DND-41 (cell line): Measurements from ENCODE around the gene C9orf50.

Experiments
- ATAC-seq: fragments of 200-7000 bp; cut with Tn5 transposase; 3 replicates; pipeline ENCODE4 v1.9.1; 2021; ENCODE audit warnings: low read depth; ENCODE audit not compliant: insufficient read depth
- DNase-seq: peaks from one replicate; pipeline ENCODE4 v3.0.0-alpha.2; 2020
- H2AFZ ChIP-seq: 2 replicates; pipeline ENCODE4 v1.6.0; 2012; ENCODE audit warnings: low read depth, low read length
- H3K27ac ChIP-seq: 2 replicates; pipeline ENCODE4 v1.5.1; 2012; ENCODE audit warnings: low read length, inconsistent platforms
- H3K27me3 ChIP-seq: fragments of 200-600 bp; sonication (generic); 2 replicates; pipeline ENCODE4 v1.6.0; 2012; ENCODE audit warnings: low read length, mild to moderate bottlenecking, inconsistent platforms; ENCODE audit not compliant: insufficient read depth, poor library complexity
- H3K36me3 ChIP-seq: 2 replicates; pipeline ENCODE4 v1.5.1; 2012; ENCODE audit warnings: low read length, inconsistent platforms; ENCODE audit not compliant: insufficient read depth
- H3K4me1 ChIP-seq: 2 replicates; pipeline ENCODE4 v1.5.1; 2012; ENCODE audit warnings: mild to moderate bottlenecking, low read length; ENCODE audit not compliant: insufficient read depth
- H3K4me2 ChIP-seq: 2 replicates; pipeline ENCODE4 v1.6.0; 2012; ENCODE audit warnings: mild to moderate bottlenecking, moderate library complexity, low read length, inconsistent platforms; ENCODE audit not compliant: insufficient read depth
- H3K4me3 ChIP-seq, 2 experiments: fragments of 200-600 bp in 1 of 2; shearing (Covaris generic) in 1 of 2; 2 replicates each; pipeline ENCODE4 v1.5.1; 2012 to 2016; ENCODE audit warnings: inconsistent platforms in 2 of 2, low read length in 2 of 2, mild to moderate bottlenecking in 2 of 2, low read depth in 1 of 2, moderate library complexity in 1 of 2
- H3K79me2 ChIP-seq: 2 replicates; pipeline ENCODE4 v1.6.0; 2012; ENCODE audit warnings: low read length, inconsistent platforms; ENCODE audit not compliant: insufficient read depth
- H3K9ac ChIP-seq: 2 replicates; pipeline ENCODE4 v1.6.0; 2012; ENCODE audit warnings: low read depth, mild to moderate bottlenecking, inconsistent platforms, low read length, moderate library complexity
- H3K9me3 ChIP-seq: 2 replicates; pipeline ENCODE4 v1.5.1; 2012; ENCODE audit warnings: low read length, moderate library complexity, mild to moderate bottlenecking, inconsistent platforms; ENCODE audit not compliant: insufficient read depth, severe bottlenecking
- H4K20me1 ChIP-seq: 2 replicates; pipeline ENCODE4 v1.6.0; 2012; ENCODE audit warnings: low read length; ENCODE audit not compliant: insufficient read depth
- EZH2 ChIP-seq: IDR thresholded peaks from 3 replicates; pipeline ENCODE4 v1.6.1; 2012; ENCODE audit warnings: borderline replicate concordance, low read depth, mild to moderate bottlenecking, moderate library complexity, low read length, inconsistent platforms; ENCODE audit not compliant: severe bottlenecking
- TF ChIP-seq, protein P1 (sequence below): IDR thresholded peaks from 2 replicates; pipeline ENCODE4 v1.5.1; 2012; ENCODE audit warnings: borderline replicate concordance, low read length, moderate library complexity, mild to moderate bottlenecking; ENCODE audit not compliant: poor library complexity, severe bottlenecking; ENCODE audit errors: extremely low read depth

The C9orf50 gene

DNA sequence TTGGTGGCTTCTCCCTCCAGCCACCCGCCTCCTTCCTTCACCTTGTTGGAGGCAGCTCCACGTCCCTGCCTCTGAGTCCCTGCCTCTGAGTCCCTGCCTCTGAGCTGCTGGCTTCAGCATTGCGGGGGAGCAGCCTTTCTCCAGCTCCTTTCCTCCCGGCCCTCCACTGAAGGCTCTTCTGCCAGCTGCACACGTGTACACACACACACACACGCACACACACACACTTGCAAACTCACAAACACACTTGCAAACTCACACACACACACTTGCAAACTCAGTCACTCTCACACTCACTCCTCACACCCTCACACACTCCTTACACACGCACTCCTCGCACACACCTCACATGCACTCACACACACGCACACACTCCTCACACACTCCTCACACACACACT, 45.1 kb downstream of the C9orf50 start:
- H3K9me3 ChIP-seq: no peaks in the 10 kb centered on the region

DNA sequence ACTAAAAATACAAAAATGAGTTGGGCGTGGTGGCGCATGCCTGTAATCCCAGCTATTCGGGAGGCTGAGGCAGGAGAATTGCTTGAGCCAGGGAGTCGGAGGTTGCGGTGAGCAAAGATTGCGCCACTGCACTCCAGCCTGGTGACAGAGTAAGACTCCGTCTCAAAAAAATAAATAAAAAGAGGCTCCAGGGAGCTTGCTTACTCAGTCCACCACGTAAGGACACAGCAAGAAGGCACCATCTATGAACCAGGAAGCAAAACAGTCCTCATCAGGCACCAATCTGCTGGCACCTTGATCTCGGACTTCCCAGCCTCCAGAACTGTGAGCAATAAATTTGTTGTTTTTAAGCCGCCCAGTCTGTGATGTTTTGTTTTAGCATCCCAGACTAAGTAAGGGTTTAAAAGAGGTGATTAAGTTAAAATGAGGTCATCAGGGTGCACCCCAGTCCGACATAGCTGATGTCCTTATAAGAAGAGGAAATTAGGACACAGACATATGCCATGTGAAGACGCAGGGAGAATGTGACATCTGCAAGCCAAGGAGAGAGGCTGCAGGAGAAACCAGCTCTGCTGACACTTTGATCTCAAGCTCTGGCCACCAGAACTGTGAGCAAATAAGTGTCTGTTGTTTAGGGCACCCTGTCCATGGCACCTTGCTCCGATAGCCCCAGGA, 45.9 kb downstream of the C9orf50 start:
- no peaks in the 10 kb centered on the region for H3K9me3 ChIP-seq
- no peaks in the 10 kb centered on the region for H3K79me2 ChIP-seq
- H3K9ac ChIP-seq: no peak overlapping the region
- no peak for DNase-seq
- TF ChIP-seq EZH2: no peak
- TF ChIP-seq, protein P1, sequence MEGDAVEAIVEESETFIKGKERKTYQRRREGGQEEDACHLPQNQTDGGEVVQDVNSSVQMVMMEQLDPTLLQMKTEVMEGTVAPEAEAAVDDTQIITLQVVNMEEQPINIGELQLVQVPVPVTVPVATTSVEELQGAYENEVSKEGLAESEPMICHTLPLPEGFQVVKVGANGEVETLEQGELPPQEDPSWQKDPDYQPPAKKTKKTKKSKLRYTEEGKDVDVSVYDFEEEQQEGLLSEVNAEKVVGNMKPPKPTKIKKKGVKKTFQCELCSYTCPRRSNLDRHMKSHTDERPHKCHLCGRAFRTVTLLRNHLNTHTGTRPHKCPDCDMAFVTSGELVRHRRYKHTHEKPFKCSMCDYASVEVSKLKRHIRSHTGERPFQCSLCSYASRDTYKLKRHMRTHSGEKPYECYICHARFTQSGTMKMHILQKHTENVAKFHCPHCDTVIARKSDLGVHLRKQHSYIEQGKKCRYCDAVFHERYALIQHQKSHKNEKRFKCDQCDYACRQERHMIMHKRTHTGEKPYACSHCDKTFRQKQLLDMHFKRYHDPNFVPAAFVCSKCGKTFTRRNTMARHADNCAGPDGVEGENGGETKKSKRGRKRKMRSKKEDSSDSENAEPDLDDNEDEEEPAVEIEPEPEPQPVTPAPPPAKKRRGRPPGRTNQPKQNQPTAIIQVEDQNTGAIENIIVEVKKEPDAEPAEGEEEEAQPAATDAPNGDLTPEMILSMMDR: no peak
- H3K4me3 ChIP-seq: no peak overlapping the region
- no peak overlapping the region for H3K27ac ChIP-seq
- no peak overlapping the region for H3K4me2 ChIP-seq
- H2AFZ ChIP-seq: no peak overlapping the region
- H3K27me3 ChIP-seq: no peaks in the 10 kb centered on the region
- H4K20me1 ChIP-seq: no peaks in the 10 kb centered on the region
- H3K36me3 ChIP-seq: no peaks in the 10 kb centered on the region
- no peaks in the 10 kb centered on the region for H3K4me1 ChIP-seq
- ATAC-seq: no peak

More for the DNA sequence above, 45.1 kb downstream of the C9orf50 start:
- Histone ChIP-seq H3K27ac (no peak overlapping the region), H2AFZ (no peak overlapping the region), H4K20me1 (no peaks in the 10 kb centered on the region), H3K36me3 (no peaks in the 10 kb centered on the region), H3K4me1 (no peaks in the 10 kb centered on the region), H3K4me3 (no peak overlapping the region), H3K79me2 (no peaks in the 10 kb centered on the region), H3K27me3 (no peaks in the 10 kb centered on the region), H3K9ac (no peak overlapping the region), H3K4me2 (no peak overlapping the region)
- no peak for ATAC-seq
- DNase-seq: no peak
- TF ChIP-seq, protein P1: no peak

DNA sequence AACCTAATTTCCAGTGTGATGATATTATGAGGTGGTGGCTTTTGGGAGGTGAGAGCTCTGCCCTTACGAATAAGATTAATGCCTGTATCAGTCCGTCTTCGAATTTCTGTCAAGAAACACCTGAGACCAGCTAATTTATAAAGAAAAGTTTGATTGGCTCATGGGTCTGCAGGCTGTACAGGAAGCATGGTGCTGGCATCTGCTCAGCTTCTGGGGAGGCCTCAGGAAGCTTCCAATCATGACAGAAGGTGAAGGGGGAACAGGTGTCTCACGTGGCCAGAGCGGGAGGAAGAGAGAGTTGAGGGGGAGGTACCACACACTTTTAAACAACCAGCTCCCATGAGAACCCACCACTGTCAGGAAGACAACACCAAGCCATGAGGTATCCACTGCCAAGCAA, 46.9 kb downstream of the C9orf50 start:
- no peak for ATAC-seq
- Histone ChIP-seq H3K79me2 (no peaks in the 10 kb centered on the region), H3K4me3 (no peak overlapping the region), H3K4me2 (no peak overlapping the region), H3K36me3 (no peaks in the 10 kb centered on the region), H3K27ac (no peak overlapping the region), H3K9me3 (no peaks in the 10 kb centered on the region), H3K4me1 (no peaks in the 10 kb centered on the region), H3K27me3 (no peaks in the 10 kb centered on the region), H4K20me1 (no peaks in the 10 kb centered on the region), H3K9ac (no peak overlapping the region), H2AFZ (no peak overlapping the region)
- DNase-seq: no peak
- TF ChIP-seq, protein P1: no peak
- no peak for TF ChIP-seq EZH2

DNA sequence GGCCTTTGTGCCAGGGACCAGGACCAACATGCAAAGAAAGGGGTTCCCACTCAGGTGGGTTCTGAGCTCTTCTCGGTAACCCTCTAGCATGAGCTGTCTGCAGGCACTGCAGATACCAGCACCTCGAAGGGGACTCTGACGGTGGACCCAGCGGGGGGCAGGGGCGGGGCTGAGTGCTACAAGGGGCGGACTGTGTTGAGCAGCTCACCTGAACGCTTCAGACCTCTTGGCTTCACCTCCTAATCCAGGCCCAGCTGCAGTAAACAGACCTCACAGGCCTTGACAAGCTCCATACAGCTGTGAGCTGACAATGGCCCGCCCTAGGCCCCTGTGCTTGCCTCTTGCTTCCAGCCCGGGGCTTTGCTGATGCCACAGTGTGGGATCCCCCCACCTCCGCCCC, 48.4 kb downstream of the C9orf50 start:
- H3K9me3 ChIP-seq: no peaks in the 10 kb centered on the region
- no peaks in the 10 kb centered on the region for H4K20me1 ChIP-seq
- H3K4me2 ChIP-seq: no peak overlapping the region
- DNase-seq (no peak), ATAC-seq (no peak)
- TF ChIP-seq, protein P1: no peak
- no peak for TF ChIP-seq EZH2
- no peaks in the 10 kb centered on the region for H3K4me1 ChIP-seq
- H3K79me2 ChIP-seq: no peaks in the 10 kb centered on the region
- H3K36me3 ChIP-seq: no peaks in the 10 kb centered on the region
- H2AFZ ChIP-seq: no peak overlapping the region
- H3K27ac ChIP-seq: no peak overlapping the region
- H3K4me3 ChIP-seq: no peak overlapping the region
- no peak overlapping the region for H3K9ac ChIP-seq
- no peaks in the 10 kb centered on the region for H3K27me3 ChIP-seq
